Frontal cortex (tissue), 4 donors: ENCODE results near the gene CHCHD3. TPM values are rescaled to one million over a fixed set of nuclear protein-coding genes. Genes with fewer than 3 reads are reported as not detected.

Experiments used
- DNase-seq, 2 donors: peaks; one replicate each; pipeline ENCODE4 v3.0.0; 2012; ENCODE audit warnings: low spot score in 2 of 2
- FAIRE-seq: peaks from 2 replicates; lab custom pipeline; 2012; peaks lifted over from hg19 to GRCh38; lab: Jason Lieb, UNC
- small RNA-seq: library from RNA; depleted of rRNA; stranded (forward); fragments of <200 nt; gene quantifications from one replicate; pipeline ENCODE3, GENCODE V24; 2014
- total RNA-seq: library from RNA; depleted of rRNA; stranded (reverse); fragments of >200 nt; gene quantifications from one replicate; pipeline ENCODE4 v1.2.3, GENCODE V29; 2014
- donor health status: control.
- donor health status: control.
- donor health status: control.

Gene CHCHD3
- total RNA-seq, 1 donor from 2014 or later, result 60.7 TPM

DNA sequence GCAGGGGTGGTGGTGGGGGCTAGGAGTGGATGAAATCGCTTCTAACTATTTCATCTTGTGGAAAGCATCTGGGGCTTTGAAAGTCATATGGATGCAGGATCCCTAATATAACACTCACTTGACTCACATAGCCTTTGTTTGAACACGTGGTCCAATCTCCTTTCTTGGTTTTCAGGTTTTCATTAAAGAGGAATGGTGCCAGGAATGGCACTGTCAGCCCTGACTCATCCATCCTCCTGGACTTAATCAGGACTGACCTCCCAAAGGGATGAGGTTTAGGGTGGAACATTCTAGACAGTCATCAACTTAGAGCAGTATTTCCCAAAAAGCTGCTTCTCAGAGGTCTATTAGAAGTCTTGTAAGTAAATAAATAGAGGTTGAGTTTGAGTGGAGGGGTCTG, 343.6 kb downstream of the CHCHD3 start:
- no peak for DNase-seq
- no peak for FAIRE-seq

DNA sequence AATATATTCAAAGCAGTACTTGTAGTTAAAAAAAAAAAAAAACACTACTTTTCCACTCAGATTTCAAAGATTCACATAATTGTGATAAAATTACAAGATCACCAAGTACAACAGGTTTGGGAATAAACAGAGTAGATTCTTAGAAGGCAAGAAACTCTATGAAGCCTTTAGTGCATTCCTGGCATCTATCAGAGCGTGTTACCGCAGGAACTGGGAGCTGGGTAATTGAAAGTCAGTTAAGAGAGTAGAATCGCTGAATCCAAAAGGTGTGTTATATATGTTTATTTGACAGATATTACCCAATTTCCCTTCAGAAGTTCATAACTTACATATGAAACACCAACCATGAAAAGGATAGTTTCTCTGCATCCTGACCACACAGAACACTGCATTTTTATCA, 346.4 kb downstream of the CHCHD3 start:
- FAIRE-seq, result no peak
- DNase-seq, result no peak

Small RNA genes lying within 50 kb of the gene (small RNA-seq; reads per million reads assigned to genes)
- 0.51 reads per million, percentile 40 among the genes with 10 or more reads in this experiment for gene RF00218
- gene RNU6-92P, result not detected

Other genes starting within 250 kb of the CHCHD3 start
- gene EXOC4, start 171.0 kb upstream of the CHCHD3 start, total RNA-seq, result 286 TPM